ENCODE data around the gene TOX3. TPM values are rescaled to one million over a fixed set of nuclear protein-coding genes. Genes with fewer than 3 reads are reported as not detected.

The TOX3 gene
- total RNA-seq, 1 donor from 2014 or later, result not detected

- DNase-seq (ENCODE audit: low spot score), result no peak
- no peaks in the 10 kb centered on the region for H3K36me3 Mint-ChIP-seq (ENCODE audit: low read depth)
- H3K4me3 Mint-ChIP-seq (ENCODE audit: unreplicated experiment), result no peak overlapping the region
Observed at GRCh38 chr16:52441886-52442285, 105.1 kb downstream of the TOX3 start.

GRCh38 chr16:52440248-52440647, 106.7 kb downstream of the TOX3 start:
- H3K36me3 Mint-ChIP-seq (ENCODE audit: low read depth), result no peaks in the 10 kb centered on the region
- peaks cover 4% of the 10 kb centered on the region for H3K27me3 Mint-ChIP-seq (ENCODE audit: low read depth)
- no peak for TF ChIP-seq CTCF (IDR thresholded peaks at IDR 0.05)
- H3K27ac Mint-ChIP-seq (ENCODE audit: unreplicated experiment), result no peak overlapping the region
- H3K4me3 Mint-ChIP-seq (ENCODE audit: unreplicated experiment), result no peak overlapping the region
- DNase-seq (ENCODE audit: low spot score), result no peak
- no peaks in the 10 kb centered on the region for H3K4me1 Mint-ChIP-seq (ENCODE audit: low read depth)
- peaks cover 5% of the 10 kb centered on the region for H3K9me3 Mint-ChIP-seq (ENCODE audit: low read depth)

More at GRCh38 chr16:52441886-52442285, 105.1 kb downstream of the TOX3 start:
- peaks cover 5% of the 10 kb centered on the region for H3K9me3 Mint-ChIP-seq (ENCODE audit: low read depth)
- no peak overlapping the region for H3K27ac Mint-ChIP-seq (ENCODE audit: unreplicated experiment)
- no peaks in the 10 kb centered on the region for H3K4me1 Mint-ChIP-seq (ENCODE audit: low read depth)
- TF ChIP-seq CTCF (IDR thresholded peaks at IDR 0.05), result no peak
- H3K27me3 Mint-ChIP-seq (ENCODE audit: low read depth), result peaks cover 4% of the 10 kb centered on the region

- no peak overlapping the region for H3K4me3 Mint-ChIP-seq (ENCODE audit: unreplicated experiment)
- no peak overlapping the region for H3K27ac Mint-ChIP-seq (ENCODE audit: unreplicated experiment)
- peaks cover 5% of the 10 kb centered on the region for H3K9me3 Mint-ChIP-seq (ENCODE audit: low read depth)
- no peak for DNase-seq (ENCODE audit: low spot score)
- H3K36me3 Mint-ChIP-seq (ENCODE audit: low read depth), result no peaks in the 10 kb centered on the region
- peaks cover 4% of the 10 kb centered on the region for H3K27me3 Mint-ChIP-seq (ENCODE audit: low read depth)
- H3K4me1 Mint-ChIP-seq (ENCODE audit: low read depth), result no peaks in the 10 kb centered on the region
- TF ChIP-seq CTCF (IDR thresholded peaks at IDR 0.05), result no peak
Observed at GRCh38 chr16:52439750-52440149, 107.2 kb downstream of the TOX3 start.

- H3K27ac Mint-ChIP-seq (ENCODE audit: unreplicated experiment), result no peak overlapping the region
- H3K4me3 Mint-ChIP-seq (ENCODE audit: unreplicated experiment), result no peak overlapping the region
Observed at GRCh38 chr16:52439171-52439701, 107.7 kb downstream of the TOX3 start.

GRCh38 chr16:52437277-52437670, 109.7 kb downstream of the TOX3 start:
- Mint-ChIP-seq H3K9me3 (ENCODE audit: low read depth) (peaks cover 5% of the 10 kb centered on the region), H3K36me3 (ENCODE audit: low read depth) (no peaks in the 10 kb centered on the region), H3K27me3 (ENCODE audit: low read depth) (peaks cover 6% of the 10 kb centered on the region), H3K4me1 (ENCODE audit: low read depth) (no peaks in the 10 kb centered on the region), H3K4me3 (ENCODE audit: unreplicated experiment) (no peak overlapping the region), H3K27ac (ENCODE audit: unreplicated experiment) (no peak overlapping the region)
- TF ChIP-seq CTCF (IDR thresholded peaks at IDR 0.05), result no peak
- DNase-seq (ENCODE audit: low spot score), result no peak

More at GRCh38 chr16:52439171-52439701, 107.7 kb downstream of the TOX3 start:
- DNase-seq (ENCODE audit: low spot score), result no peak
- Mint-ChIP-seq H3K4me1 (ENCODE audit: low read depth) (no peaks in the 10 kb centered on the region), H3K36me3 (ENCODE audit: low read depth) (no peaks in the 10 kb centered on the region), H3K9me3 (ENCODE audit: low read depth) (peaks cover 5% of the 10 kb centered on the region), H3K27me3 (ENCODE audit: low read depth) (peaks cover 5% of the 10 kb centered on the region)
- no peak for TF ChIP-seq CTCF (IDR thresholded peaks at IDR 0.05)

All from chondrocyte (in vitro differentiated cells).